Measurements from ENCODE around the gene TOMM20. TPM values are rescaled to one million over a fixed set of nuclear protein-coding genes. Genes with fewer than 3 reads are reported as not detected.
A peak's percentile ranks its signal among the peaks of the same experiment; 100 is the strongest.

The TOMM20 gene

DNA sequence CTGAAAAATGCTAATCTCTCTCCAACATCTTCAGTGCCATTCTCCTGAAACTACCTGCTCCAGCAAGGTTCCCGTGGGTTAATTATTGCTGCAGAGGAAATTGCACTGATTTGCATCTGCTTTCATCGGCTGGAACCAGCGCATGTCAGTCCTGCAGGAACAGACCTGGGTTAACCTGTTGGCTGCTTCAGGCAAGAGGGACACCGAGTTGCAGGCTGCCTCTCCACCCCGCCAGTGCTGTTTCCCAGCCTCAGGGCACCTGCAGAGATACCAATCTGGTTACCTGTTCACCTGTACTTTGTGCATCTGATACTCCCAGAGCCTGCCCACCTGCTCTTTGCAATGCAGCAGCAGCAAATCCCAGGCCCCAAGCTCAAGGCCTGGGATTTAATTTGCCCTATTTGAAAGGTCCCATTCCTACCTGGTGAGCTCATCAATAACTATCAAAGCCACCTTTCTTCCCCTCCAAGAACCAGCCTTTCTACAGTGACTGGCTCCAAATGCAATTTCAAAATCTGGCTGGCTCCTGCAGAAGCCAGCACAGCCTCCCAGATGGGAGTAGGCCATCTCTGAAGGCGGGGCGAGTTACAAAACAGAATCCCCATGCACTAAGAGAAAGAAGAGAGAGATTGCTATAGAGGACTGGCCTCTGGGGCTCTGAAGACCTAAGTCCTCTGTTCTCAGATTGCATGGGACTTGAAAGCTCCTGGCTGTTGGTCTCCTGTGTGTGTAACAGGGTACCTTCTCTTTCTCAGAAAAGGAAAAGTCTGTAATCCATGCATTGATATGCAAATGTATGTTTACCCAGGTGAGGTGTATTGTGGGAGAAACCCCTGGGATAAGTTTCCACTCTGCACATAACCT lies 67.8 kb downstream of the TOMM20 start:
- DNase-seq (ENCODE audit: low spot score), result no peak
- no peak overlapping the region for H3K4me3 ChIP-seq (ENCODE audit: low read length in 2 of 2)
- H2AFZ ChIP-seq (ENCODE audit: low read length), result peak overlapping the region; percentile 52
- H2BK120ac ChIP-seq (ENCODE audit: low read depth, low read length), result no peak overlapping the region
- H2BK15ac ChIP-seq (ENCODE audit: low read length), result no peak overlapping the region
- H3K4me2 ChIP-seq (ENCODE audit: insufficient read depth, low read length, poor library complexity, severe bottlenecking), result no peak overlapping the region
- H4K8ac ChIP-seq (ENCODE audit: low read depth, low read length), result no peak overlapping the region
- no peaks in the 10 kb centered on the region for H3K36me3 ChIP-seq (replicated peaks in 1 of 2; ENCODE audit: control insufficient read depth in 2 of 2, insufficient read depth in 2 of 2, low read length in 2 of 2)
- H3K9me3 ChIP-seq (replicated peaks in 1 of 2; ENCODE audit: control insufficient read depth in 2 of 2, insufficient read depth in 1 of 2, low read depth in 1 of 2, low read length in 2 of 2), result peaks cover 0 to 2% of the 10 kb centered on the region in 2 donors
- H3K18ac ChIP-seq (ENCODE audit: low read length), result peak overlapping the region; percentile 89
- peak overlapping the region; percentile 25 for H3K9ac ChIP-seq (ENCODE audit: low read depth, low read length, poor library complexity)
- H2AK5ac ChIP-seq (ENCODE audit: low read depth, low read length), result peak overlapping the region; percentile 10
- no peak overlapping the region for H3K4ac ChIP-seq (ENCODE audit: low read length)
- no peak overlapping the region for H4K91ac ChIP-seq (ENCODE audit: low read depth, low read length, poor library complexity)
- H3K27ac ChIP-seq (replicated peaks; ENCODE audit: low read length), result no peak overlapping the region
- H2BK12ac ChIP-seq (ENCODE audit: low read length), result no peak overlapping the region
- no peak overlapping the region for H2BK5ac ChIP-seq (ENCODE audit: low read length)
- H3K4me1 ChIP-seq (ENCODE audit: control insufficient read depth in 2 of 2, insufficient read depth in 1 of 2, low read depth in 1 of 2, low read length in 2 of 2), result peaks cover 6 to 12% of the 10 kb centered on the region in 2 donors
- WGBS, 2 donors (ENCODE audit: extremely low coverage in 2 of 2, insufficient read length in 2 of 2, insufficient replicate concordance in 1 of 2), result no CpG with 5 or more reads among the region's 7 CpGs
- H3K79me1 ChIP-seq (ENCODE audit: low read depth, low read length), result no peaks in the 10 kb centered on the region
- H3K23ac ChIP-seq (ENCODE audit: low read depth, low read length, poor library complexity), result no peak overlapping the region
- no peak overlapping the region for H3K14ac ChIP-seq (ENCODE audit: low read length)
- H3K27me3 ChIP-seq (ENCODE audit: control insufficient read depth in 3 of 3, insufficient read depth in 3 of 3, low read depth in 1 of 3, low read length in 3 of 3), result no peaks in the 10 kb centered on the region

Small RNA genes lying within 50 kb of the gene (small RNA-seq; reads per million reads assigned to genes)
- not detected for gene AL732292.1 (ENCODE audit: insufficient read depth)
- gene SNORA14B (ENCODE audit: insufficient read depth), result 29.2 reads per million, percentile 87 among the genes with 10 or more reads in this experiment

All from neuronal stem cell (in vitro differentiated cells).